ENCODE results near the gene GATAD2B. TPM values are rescaled to one million over a fixed set of nuclear protein-coding genes. Genes with fewer than 3 reads are reported as not detected.

Gene GATAD2B
- total and polyA plus RNA-seq, 2 experiments from 2014 or later = 5.4 to 11.7 TPM

DNA sequence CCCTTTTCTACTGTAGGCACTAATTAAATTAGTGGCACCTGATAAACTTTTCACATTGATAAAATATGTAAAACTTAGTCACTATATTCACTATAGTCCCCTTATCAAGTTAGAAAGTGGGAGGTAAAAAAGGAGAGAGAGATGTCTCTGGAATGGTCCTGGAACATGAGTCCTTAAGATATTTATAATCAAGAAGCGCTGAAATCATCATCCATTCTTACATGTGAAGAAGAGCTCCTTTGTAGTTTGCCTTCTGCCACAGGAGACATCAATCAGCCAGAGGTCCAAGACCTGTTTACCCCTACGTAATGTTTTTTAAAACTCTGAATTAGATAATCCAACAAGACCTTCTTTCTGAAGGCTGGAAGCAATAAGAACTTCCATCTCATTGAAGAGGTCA lies 65.3 kb downstream of the GATAD2B start:
- H2AFZ ChIP-seq = no peak overlapping the region
- 99% methylated on average over 2 of the region's 2 CpGs for WGBS (ENCODE audit: low lambda C conversion rate, missing lambda C conversion rate)
- peaks cover 36% of the 10 kb centered on the region for H4K20me1 ChIP-seq (ENCODE audit: insufficient read depth, poor library complexity, severe bottlenecking)
- no peak overlapping the region for H3K27ac ChIP-seq
- H3K4me1 ChIP-seq (ENCODE audit: insufficient read depth) = no peaks in the 10 kb centered on the region
- peaks cover 83% of the 10 kb centered on the region for H3K79me2 ChIP-seq
- H3K4me2 ChIP-seq = no peak overlapping the region
- no peaks in the 10 kb centered on the region for H3K27me3 ChIP-seq
- no peak for DNase-seq (ENCODE audit: low spot score)
- H3K9me3 ChIP-seq (ENCODE audit: low read depth) = no peaks in the 10 kb centered on the region
- H3K4me3 ChIP-seq = no peak overlapping the region
- no peaks in the 10 kb centered on the region for H3K9me2 ChIP-seq (replicated peaks; ENCODE audit: insufficient read depth)
- TF ChIP-seq EZH2 (IDR thresholded peaks at IDR 0.05; ENCODE audit: borderline replicate concordance) (no peak), EZH2phosphoT487 (IDR thresholded peaks at IDR 0.05; ENCODE audit: low read depth, severe bottlenecking, unreplicated experiment) (no peak)
- TF ChIP-seq, protein P1, sequence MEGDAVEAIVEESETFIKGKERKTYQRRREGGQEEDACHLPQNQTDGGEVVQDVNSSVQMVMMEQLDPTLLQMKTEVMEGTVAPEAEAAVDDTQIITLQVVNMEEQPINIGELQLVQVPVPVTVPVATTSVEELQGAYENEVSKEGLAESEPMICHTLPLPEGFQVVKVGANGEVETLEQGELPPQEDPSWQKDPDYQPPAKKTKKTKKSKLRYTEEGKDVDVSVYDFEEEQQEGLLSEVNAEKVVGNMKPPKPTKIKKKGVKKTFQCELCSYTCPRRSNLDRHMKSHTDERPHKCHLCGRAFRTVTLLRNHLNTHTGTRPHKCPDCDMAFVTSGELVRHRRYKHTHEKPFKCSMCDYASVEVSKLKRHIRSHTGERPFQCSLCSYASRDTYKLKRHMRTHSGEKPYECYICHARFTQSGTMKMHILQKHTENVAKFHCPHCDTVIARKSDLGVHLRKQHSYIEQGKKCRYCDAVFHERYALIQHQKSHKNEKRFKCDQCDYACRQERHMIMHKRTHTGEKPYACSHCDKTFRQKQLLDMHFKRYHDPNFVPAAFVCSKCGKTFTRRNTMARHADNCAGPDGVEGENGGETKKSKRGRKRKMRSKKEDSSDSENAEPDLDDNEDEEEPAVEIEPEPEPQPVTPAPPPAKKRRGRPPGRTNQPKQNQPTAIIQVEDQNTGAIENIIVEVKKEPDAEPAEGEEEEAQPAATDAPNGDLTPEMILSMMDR (IDR thresholded peaks at IDR 0.05; ENCODE audit: poor library complexity) = no peak
- H3K36me3 ChIP-seq (replicated peaks; ENCODE audit: insufficient read depth, low read depth) = no peaks in the 10 kb centered on the region

DNA sequence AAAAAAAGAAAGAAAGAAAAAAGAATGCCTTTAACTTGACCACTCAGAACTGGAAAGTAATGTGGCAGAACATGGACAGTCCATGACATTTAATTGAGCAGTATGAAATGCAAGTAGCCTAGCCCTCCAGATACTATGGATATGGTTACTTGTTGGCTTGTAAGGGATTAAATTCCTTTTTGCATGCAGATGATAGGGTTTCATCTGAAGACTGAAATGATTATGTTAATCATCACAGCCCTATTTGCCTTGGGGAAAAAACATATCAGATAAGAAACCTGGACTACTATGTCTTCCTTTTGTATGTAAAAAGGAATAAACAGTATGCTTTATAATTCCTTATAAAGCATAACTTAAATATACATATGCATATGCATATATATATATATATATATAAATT lies 66.0 kb downstream of the GATAD2B start:
- no peaks in the 10 kb centered on the region for H3K9me2 ChIP-seq (replicated peaks; ENCODE audit: insufficient read depth)
- no peak overlapping the region for H3K4me2 ChIP-seq
- H3K4me3 ChIP-seq = no peak overlapping the region
- H4K20me1 ChIP-seq (ENCODE audit: insufficient read depth, poor library complexity, severe bottlenecking) = peaks cover 32% of the 10 kb centered on the region
- DNase-seq (ENCODE audit: low spot score) = no peak
- H3K27ac ChIP-seq = no peak overlapping the region
- no peaks in the 10 kb centered on the region for H3K4me1 ChIP-seq (ENCODE audit: insufficient read depth)
- H3K9me3 ChIP-seq (ENCODE audit: low read depth) = no peaks in the 10 kb centered on the region
- peaks cover 86% of the 10 kb centered on the region for H3K79me2 ChIP-seq
- no peak overlapping the region for H2AFZ ChIP-seq
- no peaks in the 10 kb centered on the region for H3K36me3 ChIP-seq (replicated peaks; ENCODE audit: insufficient read depth, low read depth)
- TF ChIP-seq EZH2phosphoT487 (IDR thresholded peaks at IDR 0.05; ENCODE audit: low read depth, severe bottlenecking, unreplicated experiment) (no peak), EZH2 (IDR thresholded peaks at IDR 0.05; ENCODE audit: borderline replicate concordance) (no peak)
- TF ChIP-seq, protein P1 (IDR thresholded peaks at IDR 0.05; ENCODE audit: poor library complexity) = no peak
- H3K27me3 ChIP-seq = no peaks in the 10 kb centered on the region

DNA sequence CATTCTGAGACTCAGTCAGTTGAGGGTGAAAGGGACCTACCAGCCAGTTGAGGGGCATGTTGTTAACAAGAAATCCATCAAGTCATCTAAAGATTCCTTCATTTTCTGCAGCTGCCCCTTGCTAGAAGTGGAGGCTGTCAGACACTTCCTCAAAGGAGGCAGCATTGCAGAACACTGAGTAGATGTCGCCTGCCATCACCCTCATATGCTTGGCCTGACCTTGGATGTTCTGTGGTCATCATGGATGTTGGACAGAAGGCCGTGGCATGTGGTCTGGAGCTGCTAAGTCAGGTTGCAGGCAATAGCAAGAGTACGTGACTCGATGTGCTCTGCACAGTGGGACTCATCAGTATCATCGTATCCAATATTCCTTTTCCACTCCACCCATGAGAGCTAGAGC lies 70.6 kb downstream of the GATAD2B start:
- no peak overlapping the region for H3K4me2 ChIP-seq
- no peak for DNase-seq (ENCODE audit: low spot score)
- H3K27me3 ChIP-seq = no peaks in the 10 kb centered on the region
- H3K36me3 ChIP-seq (replicated peaks; ENCODE audit: insufficient read depth, low read depth) = no peaks in the 10 kb centered on the region
- 98% methylated on average over 5 of the region's 5 CpGs for WGBS (ENCODE audit: low lambda C conversion rate, missing lambda C conversion rate)
- H4K20me1 ChIP-seq (ENCODE audit: insufficient read depth, poor library complexity, severe bottlenecking) = peaks cover 8% of the 10 kb centered on the region
- no peak for TF ChIP-seq EZH2phosphoT487 (IDR thresholded peaks at IDR 0.05; ENCODE audit: low read depth, severe bottlenecking, unreplicated experiment)
- TF ChIP-seq EZH2 (IDR thresholded peaks at IDR 0.05; ENCODE audit: borderline replicate concordance) = no peak
- TF ChIP-seq, protein P1 (IDR thresholded peaks at IDR 0.05; ENCODE audit: poor library complexity) = no peak
- H3K9me2 ChIP-seq (replicated peaks; ENCODE audit: insufficient read depth) = no peaks in the 10 kb centered on the region
- H3K4me1 ChIP-seq (ENCODE audit: insufficient read depth) = no peaks in the 10 kb centered on the region
- peaks cover 80% of the 10 kb centered on the region for H3K79me2 ChIP-seq
- no peak overlapping the region for H3K4me3 ChIP-seq
- H3K27ac ChIP-seq = no peak overlapping the region
- H2AFZ ChIP-seq = no peak overlapping the region
- H3K9me3 ChIP-seq (ENCODE audit: low read depth) = no peaks in the 10 kb centered on the region

Measured in hepatocyte (in vitro differentiated cells).